Ammon's horn (tissue), 1 donor: ENCODE data around the gene WNT9A.

ENCODE experiments used
- DNase-seq: peaks from one replicate; pipeline ENCODE4 v3.0.0-alpha.2; 2016; ENCODE audit warnings: low spot score

The WNT9A gene

GRCh38 chr1:227941509-227942020 lies 6.2 kb downstream of the WNT9A start:
- DNase-seq: no peak

- DNase-seq: no peak
Measured at GRCh38 chr1:227940791-227941241, 6.9 kb downstream of the WNT9A start.

GRCh38 chr1:227939791-227940771 lies 7.7 kb downstream of the WNT9A start:
- no peak for DNase-seq

GRCh38 chr1:227938911-227939790 lies 8.6 kb downstream of the WNT9A start:
- no peak for DNase-seq

- no peak for DNase-seq
Measured at GRCh38 chr1:227938276-227938675, 9.5 kb downstream of the WNT9A start.

GRCh38 chr1:227937838-227938145 lies 9.9 kb downstream of the WNT9A start:
- DNase-seq: no peak

GRCh38 chr1:227937031-227937837 lies 10.5 kb downstream of the WNT9A start:
- DNase-seq: no peak

- DNase-seq: no peak
Measured at GRCh38 chr1:227935826-227936225, 11.9 kb downstream of the WNT9A start.

GRCh38 chr1:227934476-227935313 lies 13.0 kb downstream of the WNT9A start:
- DNase-seq: no peak

GRCh38 chr1:227929751-227930472 lies 17.8 kb downstream of the WNT9A start:
- no peak for DNase-seq

- DNase-seq: no peak
Measured at GRCh38 chr1:227928811-227929375, 18.8 kb downstream of the WNT9A start.

- DNase-seq: no peak
Measured at GRCh38 chr1:227927971-227928741, 19.6 kb downstream of the WNT9A start.

- DNase-seq: no peak
Measured at GRCh38 chr1:227926896-227927885, 20.5 kb downstream of the WNT9A start.

GRCh38 chr1:227926216-227926791 lies 21.4 kb downstream of the WNT9A start:
- DNase-seq: no peak

GRCh38 chr1:227925582-227926198 lies 22.0 kb downstream of the WNT9A start:
- DNase-seq: no peak

- DNase-seq: no peak
Measured at GRCh38 chr1:227924833-227925574, 22.7 kb downstream of the WNT9A start.
